BE2C (cell line): ENCODE data around the gene METTL25B.

ENCODE experiments used
- DNase-seq: peaks from one replicate; pipeline ENCODE4 v3.0.0-alpha.2; 2020
- H3K27me3 ChIP-seq: fragments of 250-450 bp; sonication (Bioruptor Pico); 2 replicates; pipeline ENCODE4 v1.5.1; 2020; ENCODE audit warnings: mild to moderate bottlenecking
- H3K36me3 ChIP-seq: fragments of 250-450 bp; sonication (Bioruptor Pico); 2 replicates; pipeline ENCODE4 v1.5.1; 2020; ENCODE audit warnings: mild to moderate bottlenecking
- H3K4me1 ChIP-seq: fragments of 250-450 bp; sonication (Bioruptor Pico); 2 replicates; pipeline ENCODE4 v1.5.1; 2020
- H3K4me3 ChIP-seq: 2 replicates; pipeline ENCODE4 v1.5.1; 2011; ENCODE audit warnings: low read depth, low read length
- H3K9me3 ChIP-seq: fragments of 250-450 bp; sonication (Bioruptor Pico); 2 replicates; pipeline ENCODE4 v1.5.1; 2020
- TF ChIP-seq, protein P1 (sequence below): IDR thresholded peaks from 2 replicates; pipeline ENCODE4 v1.5.1; 2012; ENCODE audit warnings: mild to moderate bottlenecking, low read depth, low read length

METTL25B gene

GRCh38 chr1:156692441-156692924 lies 35.8 kb upstream of the METTL25B start:
- no peak overlapping the region for H3K4me3 ChIP-seq
- no peaks in the 10 kb centered on the region for H3K9me3 ChIP-seq
- H3K27me3 ChIP-seq: no peaks in the 10 kb centered on the region
- TF ChIP-seq, protein P1, sequence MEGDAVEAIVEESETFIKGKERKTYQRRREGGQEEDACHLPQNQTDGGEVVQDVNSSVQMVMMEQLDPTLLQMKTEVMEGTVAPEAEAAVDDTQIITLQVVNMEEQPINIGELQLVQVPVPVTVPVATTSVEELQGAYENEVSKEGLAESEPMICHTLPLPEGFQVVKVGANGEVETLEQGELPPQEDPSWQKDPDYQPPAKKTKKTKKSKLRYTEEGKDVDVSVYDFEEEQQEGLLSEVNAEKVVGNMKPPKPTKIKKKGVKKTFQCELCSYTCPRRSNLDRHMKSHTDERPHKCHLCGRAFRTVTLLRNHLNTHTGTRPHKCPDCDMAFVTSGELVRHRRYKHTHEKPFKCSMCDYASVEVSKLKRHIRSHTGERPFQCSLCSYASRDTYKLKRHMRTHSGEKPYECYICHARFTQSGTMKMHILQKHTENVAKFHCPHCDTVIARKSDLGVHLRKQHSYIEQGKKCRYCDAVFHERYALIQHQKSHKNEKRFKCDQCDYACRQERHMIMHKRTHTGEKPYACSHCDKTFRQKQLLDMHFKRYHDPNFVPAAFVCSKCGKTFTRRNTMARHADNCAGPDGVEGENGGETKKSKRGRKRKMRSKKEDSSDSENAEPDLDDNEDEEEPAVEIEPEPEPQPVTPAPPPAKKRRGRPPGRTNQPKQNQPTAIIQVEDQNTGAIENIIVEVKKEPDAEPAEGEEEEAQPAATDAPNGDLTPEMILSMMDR: no peak
- H3K4me1 ChIP-seq: peaks cover 43% of the 10 kb centered on the region
- no peaks in the 10 kb centered on the region for H3K36me3 ChIP-seq
- peak; percentile 73 for DNase-seq

DNA sequence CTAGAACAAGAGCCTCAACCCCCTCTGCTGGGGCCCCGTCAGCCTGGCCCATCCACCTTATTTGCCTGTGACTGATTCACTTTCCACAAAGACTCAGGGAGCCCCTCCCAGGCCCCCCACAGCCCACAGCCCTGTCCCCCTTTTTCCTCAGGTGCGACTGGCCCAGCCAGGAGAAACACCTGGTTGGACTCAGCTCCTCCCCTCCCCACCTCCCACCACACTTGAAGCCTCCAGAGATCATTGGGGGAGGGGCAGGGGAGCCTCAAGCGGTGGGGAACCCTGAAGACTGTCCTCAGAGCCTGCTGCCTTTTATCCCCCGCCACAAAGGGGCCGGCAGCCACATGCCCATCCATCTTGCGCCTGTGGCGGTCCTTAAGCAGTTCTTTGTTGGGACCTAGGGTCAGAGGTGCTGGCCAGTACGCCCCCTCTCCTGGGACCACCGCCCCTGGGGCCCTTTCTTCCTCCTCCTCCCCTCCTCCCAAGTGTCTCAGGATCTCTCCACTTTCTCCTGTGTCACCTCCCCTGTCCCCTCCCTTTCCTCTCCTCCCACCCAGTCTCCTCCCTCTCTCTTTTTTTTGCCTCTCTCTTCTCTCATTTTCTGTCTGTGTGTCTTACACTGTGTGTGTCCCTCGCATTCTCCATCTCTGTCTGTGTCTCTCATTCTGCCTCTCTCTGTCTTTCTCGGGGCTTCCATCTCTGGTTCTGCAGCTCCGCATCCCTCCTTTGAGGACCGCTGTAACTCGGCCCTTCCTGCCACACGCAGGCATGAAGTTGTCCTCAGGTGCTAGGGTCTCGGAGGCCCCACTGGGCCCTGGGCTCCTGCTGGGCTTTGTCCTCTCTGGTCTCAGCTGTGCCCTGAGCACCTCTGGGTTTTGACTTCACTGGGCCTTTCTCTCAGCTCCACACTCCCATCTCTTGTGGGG lies 35.1 kb upstream of the METTL25B start:
- Histone ChIP-seq H3K4me3 (no peak overlapping the region), H3K27me3 (no peaks in the 10 kb centered on the region), H3K9me3 (no peaks in the 10 kb centered on the region), H3K36me3 (no peaks in the 10 kb centered on the region), H3K4me1 (peaks cover 50% of the 10 kb centered on the region)
- TF ChIP-seq, protein P1: no peak
- DNase-seq: peak; percentile 56

- no peak for DNase-seq
- H3K27me3 ChIP-seq: no peaks in the 10 kb centered on the region
- H3K9me3 ChIP-seq: no peaks in the 10 kb centered on the region
- TF ChIP-seq, protein P1: no peak
- H3K4me3 ChIP-seq: no peak overlapping the region
- no peaks in the 10 kb centered on the region for H3K36me3 ChIP-seq
- H3K4me1 ChIP-seq: peaks cover 51% of the 10 kb centered on the region
Observed at GRCh38 chr1:156693848-156694689, 34.2 kb upstream of the METTL25B start.

- TF ChIP-seq, protein P1: no peak
- Histone ChIP-seq H3K4me1 (peaks cover 48% of the 10 kb centered on the region), H3K36me3 (no peaks in the 10 kb centered on the region), H3K4me3 (no peak overlapping the region), H3K9me3 (no peaks in the 10 kb centered on the region), H3K27me3 (no peaks in the 10 kb centered on the region)
- no peak for DNase-seq
Observed at GRCh38 chr1:156694690-156694962, 33.6 kb upstream of the METTL25B start.

GRCh38 chr1:156696755-156697154 lies 31.5 kb upstream of the METTL25B start:
- Histone ChIP-seq H3K27me3 (no peaks in the 10 kb centered on the region), H3K4me1 (peaks cover 41% of the 10 kb centered on the region), H3K4me3 (no peak overlapping the region), H3K36me3 (no peaks in the 10 kb centered on the region), H3K9me3 (no peaks in the 10 kb centered on the region)
- DNase-seq: no peak
- TF ChIP-seq, protein P1: no peak

- H3K4me3 ChIP-seq: no peak overlapping the region
- DNase-seq: peak; percentile 60
- no peaks in the 10 kb centered on the region for H3K36me3 ChIP-seq
- no peaks in the 10 kb centered on the region for H3K9me3 ChIP-seq
- peaks cover 33% of the 10 kb centered on the region for H3K4me1 ChIP-seq
- TF ChIP-seq, protein P1: no peak
- no peaks in the 10 kb centered on the region for H3K27me3 ChIP-seq
Observed at GRCh38 chr1:156697481-156697880, 30.8 kb upstream of the METTL25B start.
